GM18508 (cell line): Measurements from ENCODE around the gene PRICKLE3.
A peak's percentile ranks its signal among the peaks of the same experiment; 100 is the strongest.
"Not testable (repeated sequence)": the region's sequence is repeated elsewhere in the genome, so short reads cannot be mapped to it uniquely, and the experiment has no call there.

Experiments used
- ATAC-seq: cut with Tn5 transposase; IDR thresholded peaks from one replicate; pipeline ENCODE4 v1.9.1; 2021; ENCODE audit warnings: moderate number of reproducible peaks; ENCODE audit not compliant: insufficient read depth, unreplicated experiment

The PRICKLE3 gene

GRCh38 chrX:49164589-49165360 lies 21.4 kb downstream of the PRICKLE3 start:
- no peak for ATAC-seq

- ATAC-seq: no peak
These were observed 22.4 kb downstream of the PRICKLE3 start for GRCh38 chrX:49163555-49164419.

- no peak for ATAC-seq
These were observed 23.6 kb downstream of the PRICKLE3 start, which contains the start of gene MAGIX for GRCh38 chrX:49162620-49163019. Gene MAGIX, plus strand, starts transcription at chrX:49162758. Its CDS starts 132 bp downstream, at chrX:49162890.

GRCh38 chrX:49161632-49162031 lies 24.5 kb downstream of the PRICKLE3 start:
- no peak for ATAC-seq

DNA sequence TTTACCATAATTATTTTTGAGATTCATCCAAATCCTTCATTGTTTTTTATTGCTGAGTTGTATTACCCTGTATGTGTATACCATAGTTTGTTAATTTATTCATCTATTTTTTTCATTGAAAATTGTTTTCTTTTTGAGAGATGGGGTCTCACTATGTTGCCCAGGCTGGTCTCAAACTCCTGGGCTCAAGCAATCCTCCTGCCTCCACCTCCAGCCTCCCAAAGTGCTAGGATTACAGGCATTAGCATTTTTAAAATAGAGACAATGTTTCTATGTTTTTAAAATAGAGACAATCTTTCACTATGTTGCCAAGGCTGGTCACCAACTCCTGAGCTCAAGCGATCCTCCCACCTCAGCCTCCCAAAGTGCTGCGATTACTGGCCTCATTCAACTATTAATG lies 25.3 kb downstream of the PRICKLE3 start:
- no peak for ATAC-seq

- no peak for ATAC-seq
These were observed 29.0 kb downstream of the PRICKLE3 start for GRCh38 chrX:49157194-49157593.

GRCh38 chrX:49155900-49156837 lies 30.0 kb downstream of the PRICKLE3 start:
- peak; percentile 57 for ATAC-seq

GRCh38 chrX:49155243-49155899 lies 30.8 kb downstream of the PRICKLE3 start:
- ATAC-seq: no peak

DNA sequence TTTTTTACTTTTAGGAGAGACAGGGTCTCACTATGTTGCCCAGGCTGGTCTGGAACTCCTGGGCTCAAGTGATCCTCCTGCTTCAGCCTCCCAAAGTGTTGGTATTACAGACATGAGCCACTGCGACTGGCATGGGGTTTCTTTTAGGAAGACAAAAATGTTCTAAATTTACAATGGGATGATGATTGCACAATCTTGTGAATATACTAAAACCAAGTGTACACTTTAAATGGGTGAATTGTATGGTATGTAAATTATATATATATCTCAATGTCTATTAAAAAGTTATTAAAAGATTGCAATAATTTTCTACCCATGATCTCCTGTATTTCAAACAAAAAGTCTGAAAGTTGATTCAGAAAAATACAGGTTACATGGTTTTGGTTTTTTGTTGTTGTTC lies 32.7 kb downstream of the PRICKLE3 start:
- no peak for ATAC-seq

DNA sequence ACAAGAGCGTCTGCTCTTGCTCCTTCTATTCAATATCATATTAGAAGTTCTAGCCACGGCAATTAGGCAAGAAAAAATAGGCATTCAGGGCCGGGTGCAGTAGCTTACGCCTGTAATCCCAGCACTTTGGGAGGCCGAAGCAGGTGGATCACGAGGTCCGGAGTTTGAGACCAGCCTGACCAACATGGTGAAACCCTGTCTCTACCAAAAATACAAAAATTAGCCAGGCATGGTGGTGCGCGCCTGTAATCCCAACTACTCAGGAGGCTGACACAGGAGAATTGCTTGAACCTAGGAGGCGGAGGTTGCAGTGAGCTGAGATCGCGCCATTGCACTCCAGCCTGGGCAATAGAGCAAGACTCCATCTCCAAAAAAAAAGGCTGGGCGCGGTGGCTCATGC lies 36.9 kb downstream of the PRICKLE3 start:
- ATAC-seq: not testable (repeated sequence)

DNA sequence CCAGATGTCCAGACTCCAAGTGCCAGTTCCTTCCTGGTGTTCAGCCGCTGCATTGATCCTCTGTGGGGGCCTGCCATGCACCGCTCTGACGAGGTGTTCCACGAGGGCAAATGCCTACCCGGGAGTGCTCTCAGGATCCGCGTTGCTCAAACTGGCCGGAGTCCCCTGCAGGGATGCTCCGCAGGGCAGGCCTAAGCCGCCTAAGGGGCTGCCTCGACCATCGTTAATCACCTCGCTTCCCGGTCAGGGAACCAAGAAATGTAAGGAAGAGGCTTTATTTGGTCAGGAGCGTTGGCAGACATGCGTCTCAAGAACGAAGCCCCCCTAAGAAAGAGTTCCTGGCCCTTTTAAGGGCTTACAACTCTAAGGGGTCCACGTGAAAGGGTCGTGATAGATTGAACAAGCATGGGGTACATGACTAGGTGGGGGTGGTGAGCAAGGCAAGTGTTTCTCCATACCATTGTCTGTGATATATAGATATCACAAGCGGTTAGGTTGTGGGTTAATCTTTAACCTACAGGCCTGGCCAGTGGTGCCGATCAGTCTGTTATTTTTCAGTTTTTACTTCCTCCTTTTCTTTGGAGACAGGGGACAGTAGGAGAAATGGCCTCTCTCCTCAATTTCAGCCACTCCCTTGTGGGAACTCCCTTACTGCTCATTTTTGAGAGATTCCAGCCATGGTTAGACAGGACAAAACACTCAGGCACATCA lies 37.6 kb downstream of the PRICKLE3 start:
- ATAC-seq: not testable (repeated sequence)

DNA sequence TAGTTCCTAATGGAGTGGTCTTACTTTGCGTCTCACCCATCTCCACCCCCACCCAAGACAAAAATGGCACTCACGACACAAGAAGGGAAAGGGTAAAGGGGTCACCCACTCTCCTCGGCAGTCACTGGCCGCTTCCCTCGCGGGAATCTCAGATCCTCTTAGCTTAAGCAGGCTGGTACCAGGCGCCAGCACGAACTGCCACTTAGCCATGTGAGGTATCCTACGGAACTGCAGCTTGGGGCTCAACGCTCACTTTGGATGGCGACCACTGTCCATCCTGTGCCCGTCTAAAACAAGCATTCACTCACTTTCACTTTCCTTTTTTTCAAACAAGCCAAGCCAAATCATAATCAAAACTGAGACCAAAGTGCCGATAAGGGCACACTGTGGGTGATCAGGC lies 38.2 kb downstream of the PRICKLE3 start:
- no peak for ATAC-seq

GRCh38 chrX:49147282-49147681 lies 38.9 kb downstream of the PRICKLE3 start:
- no peak for ATAC-seq

DNA sequence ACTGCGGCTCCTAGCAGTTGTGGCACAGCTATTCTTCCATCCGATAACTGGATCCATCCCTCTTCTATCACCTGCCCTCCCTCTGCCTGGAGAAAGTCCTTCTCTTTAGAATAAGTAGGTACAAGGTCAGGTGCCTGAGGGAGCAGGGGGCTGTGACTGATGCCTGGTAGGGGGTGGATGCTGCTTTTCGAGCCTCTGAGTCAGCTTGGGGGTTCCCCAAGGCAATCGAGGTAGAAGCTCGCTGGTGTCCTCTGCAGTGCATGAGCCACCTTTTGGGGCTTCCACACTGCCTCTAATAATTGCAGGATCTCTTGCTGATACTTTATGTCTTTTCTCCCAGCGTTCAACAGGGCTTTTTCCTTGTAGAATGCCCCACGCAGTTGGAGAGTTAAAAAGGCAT lies 43.0 kb downstream of the PRICKLE3 start:
- not testable (repeated sequence) for ATAC-seq

DNA sequence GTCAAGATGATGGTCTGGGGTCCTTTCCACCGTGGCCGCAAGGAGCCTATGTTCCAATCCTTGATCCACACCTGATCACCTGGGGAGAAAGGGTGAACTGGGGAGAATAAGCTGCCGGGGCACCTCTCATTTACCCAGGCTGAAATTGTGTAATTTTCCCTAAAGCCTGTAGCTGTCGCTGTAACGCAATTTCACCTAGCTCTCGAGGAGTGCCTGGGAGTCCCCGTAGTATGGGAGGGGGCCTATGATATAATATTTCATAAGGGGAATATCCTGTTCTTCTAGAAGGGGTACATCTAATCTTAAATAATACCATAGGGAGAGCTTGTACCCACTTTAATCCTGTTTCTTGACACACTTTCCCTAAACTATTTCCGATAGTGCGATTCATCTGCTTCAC lies 43.9 kb downstream of the PRICKLE3 start:
- not testable (repeated sequence) for ATAC-seq

GRCh38 chrX:49139713-49140112 lies 46.5 kb downstream of the PRICKLE3 start:
- no peak for ATAC-seq

DNA sequence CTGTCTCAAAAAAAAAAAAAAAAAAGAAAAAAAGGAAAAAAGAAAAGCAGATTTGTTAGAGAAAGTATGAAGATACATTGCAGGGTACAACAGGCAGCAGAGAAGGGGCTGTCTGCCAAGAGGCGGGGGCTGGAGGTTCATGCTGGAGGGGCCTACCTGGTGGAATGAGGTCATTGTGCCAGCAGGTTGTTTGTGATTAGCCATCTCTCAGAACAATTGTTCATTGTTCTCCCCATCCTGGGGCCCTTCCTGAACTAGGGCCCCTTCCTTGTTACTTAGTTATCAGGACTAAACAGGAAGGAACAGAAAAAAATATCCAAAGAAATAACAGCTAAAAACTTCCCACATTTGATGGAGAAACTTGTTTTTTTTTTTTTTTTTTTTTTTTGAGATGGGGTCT lies 48.7 kb downstream of the PRICKLE3 start:
- no peak for ATAC-seq

- ATAC-seq: no peak
These were observed 52.4 kb downstream of the PRICKLE3 start for GRCh38 chrX:49133759-49134158.

- not testable (repeated sequence) for ATAC-seq
These were observed 53.9 kb downstream of the PRICKLE3 start for GRCh38 chrX:49132275-49132674.
